Cardiac muscle cell (in vitro differentiated cells and primary cell): Measurements from ENCODE around the gene FAHD2B. TPM values are rescaled to one million over a fixed set of nuclear protein-coding genes. Genes with fewer than 3 reads are reported as not detected.
"Not testable (repeated sequence)": the region's sequence is repeated elsewhere in the genome, so short reads cannot be mapped to it uniquely, and the experiment has no call there.

Experiments used
- DNase-seq, 2 donors: peaks; one replicate each; pipeline versions ENCODE4 v3.0.0 to v3.0.0-alpha.2; 2010 to 2017; ENCODE audit warnings: low read depth in 1 of 2, low spot score in 1 of 2
- H3K27ac ChIP-seq: fragments of 200-600 bp; sonication (generic); 2 replicates; pipeline ENCODE4 v1.5.1; 2016
- H3K27me3 ChIP-seq: fragments of 200-600 bp; sonication (generic); 2 replicates; pipeline ENCODE4 v1.6.0; 2016; ENCODE audit warnings: control low read depth
- H3K36me3 ChIP-seq: fragments of 200-600 bp; sonication (generic); 2 replicates; pipeline ENCODE4 v1.5.1; 2016; ENCODE audit warnings: control low read depth
- H3K4me1 ChIP-seq: fragments of 200-600 bp; sonication (generic); 2 replicates; pipeline ENCODE4 v1.8.1; 2017; ENCODE audit warnings: low read depth, mild to moderate bottlenecking, mixed run types
- H3K4me3 ChIP-seq: fragments of 200-600 bp; sonication (generic); 2 replicates; pipeline ENCODE4 v1.5.1; 2016; ENCODE audit warnings: mild to moderate bottlenecking
- H3K9me3 ChIP-seq: fragments of 200-600 bp; sonication (generic); 2 replicates; pipeline ENCODE4 v1.5.1; 2017; ENCODE audit warnings: low read depth, mild to moderate bottlenecking, control low read depth
- CTCF ChIP-seq: IDR thresholded peaks from 2 replicates; pipeline ENCODE4 v1.5.1; 2012; ENCODE audit warnings: low read depth, mild to moderate bottlenecking, low read length
- polyA plus RNA-seq: library from polyadenylated mRNA; unstranded; fragments of >200 nt; fragmentation: Nextera tagmentation; extraction: Ambion mirVana; gene quantifications from 2 replicates; pipeline ENCODE4 v1.2.1, GENCODE V29; 2016
- total RNA-seq: library from RNA; depleted of rRNA; stranded (reverse); fragments of >200 nt; gene quantifications from 2 replicates; pipeline ENCODE4 v1.2.3, GENCODE V29; 2016

The FAHD2B gene
- total and polyA plus RNA-seq, 2 experiments from 2014 or later: 43.7 to 64.2 TPM

GRCh38 chr2:97068074-97068473 lies 26.6 kb downstream of the FAHD2B start:
- Histone ChIP-seq H3K27me3 (no peaks in the 10 kb centered on the region), H3K9me3 (no peaks in the 10 kb centered on the region), H3K27ac (no peak overlapping the region), H3K4me3 (no peak overlapping the region), H3K4me1 (no peaks in the 10 kb centered on the region), H3K36me3 (no peaks in the 10 kb centered on the region)
- DNase-seq: no peak
- TF ChIP-seq CTCF: no peak

GRCh38 chr2:97067279-97068004 lies 27.2 kb downstream of the FAHD2B start:
- no peak for DNase-seq
- H3K36me3 ChIP-seq: no peaks in the 10 kb centered on the region
- no peak overlapping the region for H3K4me3 ChIP-seq
- no peak for TF ChIP-seq CTCF
- no peaks in the 10 kb centered on the region for H3K4me1 ChIP-seq
- no peak overlapping the region for H3K27ac ChIP-seq
- no peaks in the 10 kb centered on the region for H3K27me3 ChIP-seq
- H3K9me3 ChIP-seq: no peaks in the 10 kb centered on the region

- not testable (repeated sequence) for H3K4me3 ChIP-seq, H3K4me1 ChIP-seq, H3K27ac ChIP-seq, H3K36me3 ChIP-seq, H3K9me3 ChIP-seq, H3K27me3 ChIP-seq, DNase-seq
Observed at GRCh38 chr2:97066030-97066429, 28.7 kb downstream of the FAHD2B start.

GRCh38 chr2:97062020-97062419 lies 32.7 kb downstream of the FAHD2B start:
- H3K4me1 ChIP-seq, H3K9me3 ChIP-seq, H3K27ac ChIP-seq, H3K27me3 ChIP-seq, H3K36me3 ChIP-seq, DNase-seq, H3K4me3 ChIP-seq: not testable (repeated sequence)

GRCh38 chr2:97059782-97060181 lies 34.9 kb downstream of the FAHD2B start:
- not testable (repeated sequence) for DNase-seq, H3K36me3 ChIP-seq, H3K27me3 ChIP-seq, H3K9me3 ChIP-seq, H3K27ac ChIP-seq, H3K4me1 ChIP-seq, H3K4me3 ChIP-seq

- not testable (repeated sequence) for H3K27ac ChIP-seq, H3K9me3 ChIP-seq, H3K4me3 ChIP-seq, H3K36me3 ChIP-seq, H3K4me1 ChIP-seq, DNase-seq, H3K27me3 ChIP-seq
Observed at GRCh38 chr2:97056150-97056549, 38.5 kb downstream of the FAHD2B start.

- not testable (repeated sequence) for H3K27me3 ChIP-seq, H3K4me1 ChIP-seq, H3K4me3 ChIP-seq, H3K9me3 ChIP-seq, H3K36me3 ChIP-seq, DNase-seq, H3K27ac ChIP-seq
Observed at GRCh38 chr2:97050032-97050431, 44.6 kb downstream of the FAHD2B start.

- H3K27me3 ChIP-seq: not testable (repeated sequence)
Observed at GRCh38 chr2:97048448-97048847, 46.2 kb downstream of the FAHD2B start.

GRCh38 chr2:97046676-97047075 lies 48.0 kb downstream of the FAHD2B start:
- not testable (repeated sequence) for H3K4me1 ChIP-seq, H3K27ac ChIP-seq, H3K27me3 ChIP-seq, H3K36me3 ChIP-seq, H3K9me3 ChIP-seq, H3K4me3 ChIP-seq, DNase-seq

More at GRCh38 chr2:97048448-97048847, 46.2 kb downstream of the FAHD2B start:
- H3K4me3 ChIP-seq, H3K9me3 ChIP-seq, H3K27ac ChIP-seq, H3K36me3 ChIP-seq, H3K4me1 ChIP-seq, DNase-seq: not testable (repeated sequence)

GRCh38 chr2:97045895-97046499 lies 48.7 kb downstream of the FAHD2B start:
- not testable (repeated sequence) for H3K27me3 ChIP-seq, DNase-seq

More at GRCh38 chr2:97045895-97046499, 48.7 kb downstream of the FAHD2B start:
- H3K4me3 ChIP-seq, H3K27ac ChIP-seq, H3K4me1 ChIP-seq, H3K9me3 ChIP-seq, H3K36me3 ChIP-seq: not testable (repeated sequence)
